LHCN-M2 (cell line): ENCODE data around the gene CISD1. TPM values are rescaled to one million over a fixed set of nuclear protein-coding genes. Genes with fewer than 3 reads are reported as not detected.
A peak's percentile ranks its signal among the peaks of the same experiment; 100 is the strongest.

Experiments used
- DNase-seq: peaks from one replicate; pipeline ENCODE4 v3.0.0-alpha.2; 2012; ENCODE audit warnings: low read depth
- total RNA-seq: library from RNA; depleted of rRNA; stranded (reverse); fragments of >200 nt; gene quantifications from 2 replicates; pipeline ENCODE4 v1.2.3, GENCODE V29; 2014

Gene CISD1
- total RNA-seq, 1 experiment from 2014 or later: 21.6 TPM

DNA sequence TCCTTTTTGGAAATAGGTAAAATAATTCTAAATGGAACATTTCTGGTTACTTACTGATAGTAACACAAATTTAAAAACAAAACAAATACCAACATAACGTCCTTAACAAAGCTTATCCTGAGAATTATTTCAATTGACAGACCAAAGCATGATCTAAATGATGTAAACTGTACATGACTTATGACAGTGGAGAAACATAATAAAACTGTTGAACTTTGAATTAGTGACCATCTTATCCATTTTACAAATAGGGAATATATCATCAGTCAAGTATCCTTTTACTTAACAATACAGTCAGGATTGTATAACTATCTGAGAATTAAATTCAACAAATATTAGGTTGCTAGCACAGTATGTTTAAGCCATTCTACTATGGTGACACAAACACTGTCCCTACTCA, 3.7 kb upstream of the CISD1 start:
- DNase-seq: no peak

DNA sequence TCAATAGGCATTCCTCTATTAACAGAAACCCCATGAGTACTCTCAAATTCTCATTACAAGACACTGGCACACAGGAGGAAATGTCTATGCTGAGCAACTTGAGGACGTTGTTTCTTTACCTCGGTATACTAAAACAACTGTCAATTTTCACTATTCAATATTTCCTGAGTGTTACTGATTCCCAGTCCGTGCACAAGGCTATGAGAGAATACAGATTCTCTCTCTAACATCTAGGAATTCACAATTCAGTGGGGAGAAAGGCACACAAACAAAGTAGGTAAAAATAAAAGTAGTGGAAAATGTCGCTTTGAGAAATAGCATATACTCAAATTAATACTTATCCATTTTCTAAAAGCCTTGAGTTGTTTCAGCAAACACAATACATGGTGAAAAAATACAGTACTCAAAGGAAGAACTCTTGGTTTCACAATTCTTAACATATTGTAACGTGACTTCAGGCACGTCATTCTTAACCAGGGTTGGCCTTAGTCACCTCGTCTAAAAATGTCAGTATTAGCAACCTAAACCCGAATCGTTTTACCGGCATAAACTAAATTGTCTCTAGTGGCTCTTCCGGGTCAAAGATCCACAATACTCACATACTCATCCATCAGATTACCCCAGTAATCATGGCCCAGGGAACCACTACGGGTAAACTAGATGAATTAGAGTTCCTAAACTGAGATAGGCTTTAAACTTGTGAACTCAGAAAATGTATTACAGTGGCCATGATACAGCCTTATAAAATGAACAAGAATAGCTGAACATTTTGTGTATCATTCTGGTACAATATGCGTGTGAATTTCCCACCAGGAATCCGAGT, 2.7 kb upstream of the CISD1 start:
- peak; percentile 67 for DNase-seq

DNA sequence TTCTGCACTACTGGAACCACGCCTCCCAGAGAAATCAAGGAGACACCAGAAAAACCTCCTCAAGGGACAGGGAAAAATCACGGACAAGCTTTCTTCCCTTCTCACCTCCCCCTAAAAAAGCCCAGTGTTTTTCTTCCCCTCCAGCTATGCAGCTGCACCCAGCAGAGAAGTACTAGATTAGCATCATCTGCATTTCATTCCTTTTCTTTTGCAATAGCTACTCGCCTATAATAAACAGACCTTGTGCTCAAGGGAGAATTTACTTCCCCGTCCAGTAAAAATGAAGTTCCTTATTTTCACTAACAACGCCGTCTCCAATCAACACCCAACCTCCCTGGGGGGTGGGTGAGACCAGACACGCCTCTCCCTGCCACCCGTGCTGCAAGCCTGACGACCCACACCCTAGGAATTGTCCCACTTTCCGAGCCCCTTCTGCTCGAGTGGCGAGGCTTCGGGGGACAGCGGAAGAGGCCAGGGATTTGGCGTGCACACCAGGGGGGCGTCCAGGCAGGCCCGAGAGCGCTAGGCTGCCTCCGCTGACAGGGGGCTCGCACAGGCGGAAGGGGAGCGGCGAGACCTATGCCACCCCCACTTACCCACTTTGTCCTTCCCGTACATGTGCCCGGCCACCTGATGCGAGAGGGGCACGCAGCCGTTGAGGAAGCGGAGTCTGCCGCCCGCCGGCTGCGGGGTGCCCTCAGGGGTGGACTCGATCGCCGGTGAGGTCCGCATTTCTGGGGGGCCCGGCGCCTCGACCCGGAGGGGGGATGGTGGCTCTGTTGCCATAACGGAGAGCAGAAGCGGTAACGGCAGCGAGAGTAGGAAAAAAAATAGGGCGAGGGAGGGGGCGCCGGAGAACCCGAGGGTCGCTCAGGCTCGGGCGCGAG, 1.9 kb upstream of the CISD1 start:
- DNase-seq: peak; percentile 35

DNA sequence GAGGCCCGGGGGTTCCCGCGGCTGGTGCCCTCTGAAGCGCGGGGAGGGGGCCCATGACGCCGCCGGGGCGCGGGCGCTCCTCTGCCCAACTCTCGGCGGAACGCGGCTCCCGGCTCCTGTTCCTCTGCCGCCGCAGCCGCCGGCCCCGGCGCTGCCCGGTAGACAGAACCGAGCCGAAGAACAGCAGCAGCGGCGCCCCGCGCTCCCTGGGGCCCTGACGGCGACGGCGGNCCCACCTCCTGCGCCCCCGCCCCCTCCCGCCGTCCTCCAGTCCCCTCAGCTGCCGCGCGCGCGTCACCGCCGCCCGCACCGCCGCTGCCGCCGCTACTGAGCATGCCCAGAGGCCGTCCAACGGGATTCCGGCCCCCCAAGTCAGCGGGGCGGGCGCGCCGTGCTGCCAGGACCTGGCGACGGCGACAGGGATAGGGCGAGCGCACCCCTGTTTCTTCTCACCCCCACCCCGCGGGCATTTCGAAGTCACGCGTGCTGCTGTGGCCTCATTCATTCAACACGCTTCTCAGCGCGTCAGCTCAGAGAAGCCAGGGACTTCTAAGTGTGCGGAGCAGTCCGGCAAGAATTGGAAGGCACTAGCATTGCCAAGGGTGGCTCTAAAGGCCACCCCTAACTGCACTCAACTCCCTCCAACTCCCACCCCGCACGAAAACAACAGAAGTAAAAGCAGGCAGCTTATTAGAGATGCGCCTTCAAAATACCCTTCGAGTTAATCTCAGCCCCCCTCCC, 1.1 kb upstream of the CISD1 start, which contains the start of gene IPMK:
TSS of gene IPMK (minus strand) at position 182 of the 741 bp plus-strand sequence. CDS start 283 bp downstream, outside the sequence.
- peak; percentile 89 for DNase-seq

DNA sequence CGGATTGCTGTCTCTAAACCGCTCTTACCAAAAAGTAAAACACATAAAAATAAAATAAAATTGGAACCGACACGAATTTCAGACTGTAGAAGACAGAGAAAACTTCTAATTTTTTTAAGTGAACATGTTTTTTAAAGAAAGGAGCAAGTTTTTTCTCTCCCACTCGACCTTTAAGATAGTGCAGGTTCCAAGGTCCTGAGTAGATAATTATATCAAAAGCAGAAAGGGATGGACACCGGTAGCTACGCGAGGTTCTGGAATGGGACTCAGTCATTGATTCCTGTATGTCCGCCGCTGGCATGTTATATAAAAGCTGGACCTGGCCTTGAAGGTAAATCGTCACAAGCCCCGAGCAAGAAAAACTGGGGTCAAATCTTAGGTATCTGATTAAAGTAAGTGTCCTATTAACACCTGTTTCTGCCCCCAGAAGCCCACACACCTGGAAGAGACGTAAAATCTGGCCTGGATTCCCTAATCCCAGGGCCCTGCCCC, 462 bp upstream of the CISD1 start:
- no peak for DNase-seq

DNA sequence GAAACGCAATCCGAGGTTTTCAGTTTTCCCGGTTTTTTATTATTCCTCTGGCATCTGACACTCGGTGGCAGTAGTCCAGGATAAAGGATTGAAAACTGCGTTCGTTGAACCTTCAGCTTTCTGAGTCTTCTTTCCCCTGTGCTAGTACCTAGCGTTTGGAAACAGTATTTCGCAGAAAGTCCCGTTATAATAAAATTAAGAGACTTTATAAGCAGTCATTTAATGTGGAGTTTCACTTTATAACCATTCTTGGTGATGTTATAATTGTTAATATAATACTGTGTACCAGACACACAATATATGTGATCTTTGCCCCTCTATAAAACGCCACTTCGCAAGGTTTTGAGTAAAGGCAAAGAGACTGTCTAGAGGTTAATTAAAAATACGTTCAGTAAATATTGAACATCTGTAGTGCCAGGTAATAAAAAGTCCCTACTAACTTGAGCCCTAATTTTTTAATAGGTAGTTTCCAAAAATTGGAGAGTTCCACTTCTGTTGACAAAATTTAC, 874 bp downstream of the CISD1 start:
- no peak for DNase-seq

DNA sequence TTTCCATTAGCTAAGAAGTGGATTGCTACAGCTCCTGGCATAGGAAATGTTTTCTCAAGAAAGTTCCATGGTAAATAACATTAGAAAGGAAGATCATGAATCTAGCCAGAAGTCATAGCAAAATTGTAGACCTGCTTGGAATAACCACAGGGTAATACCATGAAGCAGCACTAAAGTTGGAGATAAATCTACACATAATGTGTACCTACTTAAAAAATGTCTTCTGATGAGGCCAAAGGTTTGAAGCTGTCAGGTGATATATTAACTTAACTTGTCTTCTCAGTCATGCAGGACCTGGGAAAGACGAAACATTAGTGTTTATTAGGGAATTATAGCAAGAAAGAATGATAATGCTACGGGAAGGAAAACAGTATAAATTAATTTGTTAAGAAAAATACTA, 6.3 kb downstream of the CISD1 start:
- DNase-seq: no peak

DNA sequence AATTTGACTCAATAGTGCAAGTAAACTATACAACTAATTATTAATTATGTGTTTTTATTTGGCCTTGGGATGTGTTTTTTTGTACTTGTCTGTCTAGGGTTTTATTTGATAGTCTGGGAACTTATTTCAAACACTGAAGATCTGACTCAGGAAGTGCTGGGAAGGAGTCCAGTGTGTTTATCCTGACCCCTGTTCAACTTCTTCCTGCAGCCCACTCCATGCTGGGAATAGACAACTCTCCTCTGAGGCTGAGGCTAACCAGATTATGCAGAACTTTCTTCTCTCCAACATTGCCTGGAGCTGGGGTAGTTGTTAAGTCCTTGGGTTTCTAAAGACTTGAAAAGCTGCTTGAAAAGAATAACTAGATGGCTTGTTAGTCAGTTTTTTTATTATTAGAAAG, 6.9 kb downstream of the CISD1 start:
- peak; percentile 8 for DNase-seq

DNA sequence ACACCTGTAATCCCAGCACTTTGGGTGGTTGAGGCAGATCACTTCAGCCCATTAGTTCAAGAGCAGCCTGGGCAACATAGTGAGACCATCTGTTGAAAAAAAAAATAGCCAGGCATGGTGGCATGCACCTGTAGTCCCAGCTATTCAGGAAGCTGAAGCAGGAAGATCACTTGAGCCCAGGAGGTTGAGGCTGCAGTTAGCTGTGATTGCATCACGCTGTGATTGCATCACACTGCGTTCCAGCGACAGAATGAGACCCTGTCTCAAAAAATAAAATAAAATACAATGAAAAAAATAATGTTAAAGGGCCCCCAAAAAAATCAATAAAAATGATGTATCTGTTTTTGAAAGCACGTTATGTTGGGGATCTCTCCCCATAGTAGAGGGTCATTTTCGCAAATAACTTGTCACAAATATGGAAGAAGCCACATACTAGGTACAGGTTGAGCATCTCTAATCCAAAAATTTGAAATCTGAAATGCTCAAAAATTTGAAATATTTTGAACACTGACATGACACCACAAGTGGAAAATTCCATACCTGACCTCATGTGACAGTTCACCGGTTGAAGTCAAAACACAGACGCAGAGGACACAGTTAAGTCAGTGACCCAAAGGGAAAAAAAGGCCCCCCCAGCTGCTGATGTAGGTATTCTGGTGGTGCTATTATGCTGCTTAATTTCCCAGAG, 9.5 kb downstream of the CISD1 start:
- DNase-seq: no peak

DNA sequence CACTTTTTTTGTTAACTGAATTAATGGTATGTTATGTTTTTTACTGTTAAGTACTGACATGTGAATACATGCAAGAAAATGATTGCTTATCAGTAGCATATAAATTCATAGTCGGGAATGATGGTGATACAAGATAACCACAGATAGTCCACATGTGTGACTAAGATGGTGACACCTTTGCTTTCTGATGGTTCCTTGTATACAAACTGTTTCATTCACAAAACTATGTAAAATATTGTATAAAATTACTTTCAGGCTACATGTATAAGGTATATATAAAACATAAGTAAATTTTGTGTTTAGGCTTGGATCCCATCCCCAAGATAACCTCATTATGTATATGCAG, 10.0 kb downstream of the CISD1 start:
- DNase-seq: no peak

DNA sequence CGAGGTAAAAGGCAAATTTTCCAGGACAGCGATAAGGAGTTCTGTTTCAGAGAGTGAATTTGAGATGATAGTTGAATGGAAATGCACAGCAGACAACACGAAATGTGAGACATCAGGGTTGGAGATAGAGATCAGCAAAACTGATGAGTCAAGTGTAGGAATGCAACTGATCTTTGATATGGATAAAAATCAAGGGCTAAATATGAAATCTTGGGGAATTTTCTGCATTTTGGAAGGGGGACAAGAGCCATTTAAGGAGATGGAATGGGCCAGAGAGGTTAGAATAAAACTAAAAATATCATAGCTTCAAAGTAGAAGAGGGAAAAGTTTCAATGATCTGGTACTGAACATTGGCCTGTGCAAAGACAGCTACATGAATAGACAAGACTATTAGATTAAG, 11.5 kb downstream of the CISD1 start:
- no peak for DNase-seq

DNA sequence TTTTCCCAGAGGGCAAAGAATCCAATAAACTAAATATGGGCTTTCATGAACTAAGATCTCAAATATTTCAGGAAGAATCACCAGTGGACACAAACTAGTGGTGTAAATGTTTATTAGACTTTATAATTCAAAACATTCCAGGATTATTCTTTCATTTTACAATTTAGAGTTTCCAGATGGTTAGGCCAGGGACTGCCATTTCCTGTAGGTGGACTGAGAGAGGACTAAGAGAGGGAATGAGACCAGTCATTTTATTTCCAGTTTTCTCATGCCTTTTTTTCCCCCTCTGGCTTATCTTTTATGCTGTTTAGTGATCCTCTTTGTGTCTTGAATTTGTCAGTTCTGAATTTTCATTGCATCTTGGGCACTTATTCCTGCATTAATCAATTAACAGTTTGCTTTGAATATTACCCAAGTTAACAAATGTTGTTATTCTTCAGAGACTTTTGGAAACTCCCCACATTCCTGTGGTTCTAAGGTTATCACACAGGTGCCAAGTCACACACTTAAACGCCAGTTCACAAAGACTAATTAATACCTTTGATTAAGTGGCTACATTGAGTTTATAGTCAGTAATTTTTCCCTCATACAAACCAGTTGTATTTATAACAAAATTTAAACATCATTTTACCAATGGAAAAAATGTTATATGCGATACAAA, 12.3 kb downstream of the CISD1 start:
- no peak for DNase-seq

DNA sequence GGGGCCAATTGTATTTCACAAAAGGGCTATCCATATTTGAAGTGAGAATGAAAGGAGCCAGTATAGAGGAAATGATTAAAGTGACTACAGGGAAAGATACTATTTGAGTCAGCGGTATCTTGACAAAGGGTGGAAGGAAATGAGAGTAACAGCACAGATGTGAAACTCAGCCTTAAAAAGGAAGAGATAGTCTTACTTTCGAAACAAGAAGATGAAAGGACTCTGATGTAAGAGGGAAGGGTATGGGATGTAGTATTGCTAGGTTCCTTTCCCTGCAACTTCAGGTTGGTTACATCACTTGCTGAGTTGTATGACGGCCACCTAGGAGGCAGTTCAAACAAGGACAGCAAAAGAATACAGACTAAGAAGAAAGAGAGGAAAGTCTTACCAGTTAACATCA, 13.7 kb downstream of the CISD1 start:
- DNase-seq: no peak

DNA sequence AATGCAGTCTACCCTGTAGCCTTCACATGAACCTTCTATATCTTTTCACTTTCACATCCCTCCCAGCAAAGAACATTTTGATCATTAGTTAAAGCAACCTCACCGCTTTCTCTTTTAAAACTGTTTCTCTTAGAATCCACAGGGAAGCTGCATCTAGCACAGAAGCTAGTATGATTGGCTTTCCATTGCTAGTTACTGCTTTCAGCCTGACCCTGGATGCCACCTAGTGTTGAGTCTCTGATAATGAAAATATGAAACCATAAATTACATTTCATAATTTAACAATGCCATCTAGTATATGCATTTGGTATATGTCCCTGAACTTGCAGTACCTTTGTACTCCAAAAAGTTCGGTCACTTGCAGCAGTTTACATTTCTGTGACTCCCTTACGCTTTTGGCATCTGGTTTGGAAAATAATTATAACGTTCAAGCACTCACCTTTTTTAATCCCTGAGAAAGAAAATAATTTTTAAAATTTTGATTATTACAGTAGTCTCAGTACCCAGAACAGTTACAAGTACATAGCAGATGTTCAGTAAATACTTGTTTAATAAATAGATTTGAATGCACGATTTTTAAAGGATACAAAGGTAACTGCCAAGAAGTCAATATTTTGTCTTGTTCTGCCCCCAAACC, 22.7 kb downstream of the CISD1 start:
- peak; percentile 53 for DNase-seq

DNA sequence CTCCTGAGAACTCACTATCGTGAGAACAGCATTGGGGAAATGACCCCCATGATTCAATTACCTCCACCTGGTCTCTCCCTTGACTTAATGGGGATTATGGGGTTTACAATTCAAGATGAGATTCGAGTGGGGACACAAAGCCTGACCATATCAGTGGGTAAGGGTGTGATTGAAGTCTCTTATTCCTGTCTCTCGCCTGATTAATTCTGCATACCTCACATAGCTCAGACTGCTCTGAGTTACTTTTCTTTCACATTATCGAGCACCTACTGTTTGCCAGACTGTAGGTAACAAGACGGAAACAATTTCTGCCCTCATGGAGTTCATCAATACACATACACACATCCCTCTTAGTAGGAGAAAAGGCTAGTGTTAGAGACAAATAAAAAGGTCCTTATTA, 25.0 kb downstream of the CISD1 start:
- DNase-seq: no peak

DNA sequence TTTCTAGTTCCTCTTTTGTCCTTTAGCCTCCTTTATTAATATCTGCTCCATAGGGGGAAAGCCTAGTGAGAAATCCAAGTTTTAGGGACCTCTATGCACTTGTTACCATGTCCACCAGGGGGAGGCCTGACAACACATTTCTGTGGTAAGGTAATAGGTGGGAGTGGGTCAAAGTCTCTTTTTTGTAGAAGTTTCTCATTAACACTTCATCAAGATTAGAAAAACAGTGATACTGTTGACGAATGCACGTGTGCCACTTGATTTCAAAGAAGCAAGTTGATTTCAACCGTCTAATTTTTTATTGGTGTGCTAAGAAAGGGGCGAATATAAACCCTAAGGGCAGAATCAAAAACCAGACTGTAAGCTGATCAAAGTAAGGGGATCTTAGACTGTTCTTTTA, 30.6 kb downstream of the CISD1 start:
- peak; percentile 46 for DNase-seq

DNA sequence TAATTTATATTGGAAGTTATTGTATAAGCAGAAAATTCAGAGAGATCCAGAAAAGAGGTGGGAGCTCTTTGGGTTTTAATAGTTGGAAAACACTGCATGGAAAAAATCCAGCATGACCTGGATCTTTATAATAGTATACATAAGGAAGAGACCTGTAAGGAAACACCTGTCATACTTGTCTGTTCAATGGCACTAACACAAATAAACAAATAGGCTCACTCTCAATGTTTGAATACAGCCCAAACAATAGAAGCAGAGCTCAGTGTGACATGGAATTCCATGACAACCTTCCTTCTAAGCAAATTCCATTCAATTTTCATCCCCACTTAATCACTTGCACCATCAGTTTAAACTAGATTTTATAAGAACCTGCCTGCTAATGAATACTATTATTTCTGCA, 31.7 kb downstream of the CISD1 start:
- no peak for DNase-seq

DNA sequence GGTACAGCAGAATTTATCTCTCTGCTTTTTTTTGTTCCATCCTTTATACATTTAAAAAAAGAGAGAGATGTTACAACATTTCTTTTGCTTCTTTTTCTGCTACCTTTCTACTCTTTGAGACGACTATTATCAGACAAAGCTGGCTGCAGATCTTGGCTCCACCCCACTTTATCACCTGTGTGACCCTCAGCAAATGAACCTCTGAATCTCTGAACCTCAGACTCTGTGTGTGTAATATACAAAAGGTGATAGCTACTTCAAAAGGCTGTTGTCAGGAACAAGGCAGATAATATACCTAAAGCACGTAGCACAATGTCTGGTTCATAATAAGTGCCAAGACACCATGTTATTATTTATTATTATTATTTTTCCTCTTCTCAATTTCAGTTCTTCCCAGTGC, 33.3 kb downstream of the CISD1 start:
- no peak for DNase-seq

DNA sequence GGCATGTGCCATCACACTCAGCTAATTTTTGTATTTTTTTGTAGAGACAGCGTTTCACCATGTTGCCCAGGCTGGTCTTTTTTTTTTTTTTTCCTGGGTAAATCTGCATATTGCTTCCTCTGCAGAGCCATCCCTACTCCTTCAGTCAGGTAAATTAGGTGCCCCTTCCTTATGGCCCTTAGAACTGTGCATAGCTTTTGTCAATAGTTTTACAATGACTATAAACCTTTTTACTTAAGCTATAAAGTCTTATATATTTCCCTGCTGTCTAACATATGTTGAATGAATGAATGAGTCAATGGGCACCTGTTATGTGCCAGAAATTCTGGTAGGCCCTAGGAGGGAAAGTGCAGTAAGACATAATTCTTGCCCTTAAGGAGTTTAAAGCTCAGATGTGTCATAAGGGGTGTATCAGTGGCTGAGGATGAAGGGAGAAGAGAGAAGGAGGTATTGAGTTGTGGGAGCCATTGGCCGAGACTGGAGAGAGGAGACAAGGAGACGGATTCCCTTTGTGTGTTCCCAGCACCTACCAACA, 35.2 kb downstream of the CISD1 start:
- no peak for DNase-seq

DNA sequence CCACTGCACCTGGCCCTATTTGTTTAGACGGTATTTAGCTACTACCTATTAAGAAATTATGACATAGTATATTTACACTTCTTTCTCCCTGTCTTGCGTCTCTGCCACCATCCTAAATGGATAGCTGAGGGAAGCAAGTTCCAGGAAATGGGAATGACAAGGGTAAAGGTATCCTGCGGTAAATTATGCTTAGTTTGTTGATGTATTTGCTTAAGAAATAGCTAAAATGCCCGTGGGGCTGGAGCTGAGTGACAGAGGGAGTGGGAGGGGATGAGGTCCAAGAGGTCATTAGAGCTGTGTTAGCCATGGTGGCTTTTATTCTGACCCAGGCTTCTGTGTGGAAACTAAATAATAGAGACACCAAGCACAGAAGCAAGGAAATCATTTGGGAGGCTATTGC, 36.9 kb downstream of the CISD1 start:
- DNase-seq: no peak
